ENCODE results near the gene RALGAPB. TPM values are rescaled to one million over a fixed set of nuclear protein-coding genes. Genes with fewer than 3 reads are reported as not detected.
"Not testable (repeated sequence)": the region's sequence is repeated elsewhere in the genome, so short reads cannot be mapped to it uniquely, and the experiment has no call there.

RALGAPB gene
- total RNA-seq, 1 donor from 2014 or later: 34.5 TPM

GRCh38 chr20:38485041-38485440 lies 12.4 kb downstream of the RALGAPB start:
- intact Hi-C loops (cut with micrococcal nuclease): no loop called here

GRCh38 chr20:38489181-38489580 lies 16.5 kb downstream of the RALGAPB start:
- intact Hi-C loops (cut with micrococcal nuclease): no loop called here

GRCh38 chr20:38497246-38497935 lies 24.7 kb downstream of the RALGAPB start:
- intact Hi-C loops (cut with micrococcal nuclease): no loop called here

GRCh38 chr20:38498909-38499308 lies 26.3 kb downstream of the RALGAPB start:
- intact Hi-C loops (cut with micrococcal nuclease): no loop called here

GRCh38 chr20:38499366-38499765 lies 26.7 kb downstream of the RALGAPB start:
- intact Hi-C loops (cut with micrococcal nuclease): no loop called here

GRCh38 chr20:38501858-38502436 lies 29.3 kb downstream of the RALGAPB start:
- intact Hi-C loops (cut with micrococcal nuclease): no loop called here

GRCh38 chr20:38504368-38505090 lies 31.9 kb downstream of the RALGAPB start:
- intact Hi-C loops (cut with micrococcal nuclease): no loop called here

GRCh38 chr20:38505091-38505455 lies 32.4 kb downstream of the RALGAPB start:
- intact Hi-C loops (cut with micrococcal nuclease): no loop called here

GRCh38 chr20:38511726-38512125 lies 39.1 kb downstream of the RALGAPB start:
- intact Hi-C loops (cut with micrococcal nuclease): not testable (repeated sequence)

GRCh38 chr20:38514185-38514584 lies 41.5 kb downstream of the RALGAPB start:
- intact Hi-C loops (cut with micrococcal nuclease): no loop called here

GRCh38 chr20:38514947-38515346 lies 42.3 kb downstream of the RALGAPB start:
- intact Hi-C loops (cut with micrococcal nuclease): no loop called here

GRCh38 chr20:38515631-38516030 lies 43.0 kb downstream of the RALGAPB start:
- intact Hi-C loops (cut with micrococcal nuclease): no loop called here

GRCh38 chr20:38519426-38519825 lies 46.8 kb downstream of the RALGAPB start:
- intact Hi-C loops (cut with micrococcal nuclease): no loop called here

- intact Hi-C loops (cut with micrococcal nuclease): no loop called here
Observed at GRCh38 chr20:38520261-38520660, 47.6 kb downstream of the RALGAPB start.

GRCh38 chr20:38523697-38524096 lies 51.1 kb downstream of the RALGAPB start:
- intact Hi-C loops (cut with micrococcal nuclease): no loop called here

GRCh38 chr20:38528167-38528566 lies 55.5 kb downstream of the RALGAPB start:
- intact Hi-C loops (cut with micrococcal nuclease): no loop called here

- intact Hi-C loops (cut with micrococcal nuclease): no loop called here
Observed at GRCh38 chr20:38531021-38531420, 58.4 kb downstream of the RALGAPB start.

- intact Hi-C loops (cut with micrococcal nuclease): no loop called here
Observed at GRCh38 chr20:38534756-38535155, 62.1 kb downstream of the RALGAPB start.

- intact Hi-C loops (cut with micrococcal nuclease): no loop called here
Observed at GRCh38 chr20:38536310-38536709, 63.7 kb downstream of the RALGAPB start.

- intact Hi-C loops (cut with micrococcal nuclease): no loop called here
Observed at GRCh38 chr20:38537176-38537575, 64.5 kb downstream of the RALGAPB start.

GRCh38 chr20:38538789-38539188 lies 66.1 kb downstream of the RALGAPB start:
- intact Hi-C loops (cut with micrococcal nuclease): no loop called here

- intact Hi-C loops (cut with micrococcal nuclease): no loop called here
Observed at GRCh38 chr20:38543014-38543906, 70.6 kb downstream of the RALGAPB start.

All from T-helper 2 cell treated with Interferon-gamma antibody and Interleukin-4, amounts not matched to agents 100 ng/mL and 5 ng/mL, for 36 hours (primary cell).